ENCODE data around the gene NOP9.

NOP9 gene

DNA sequence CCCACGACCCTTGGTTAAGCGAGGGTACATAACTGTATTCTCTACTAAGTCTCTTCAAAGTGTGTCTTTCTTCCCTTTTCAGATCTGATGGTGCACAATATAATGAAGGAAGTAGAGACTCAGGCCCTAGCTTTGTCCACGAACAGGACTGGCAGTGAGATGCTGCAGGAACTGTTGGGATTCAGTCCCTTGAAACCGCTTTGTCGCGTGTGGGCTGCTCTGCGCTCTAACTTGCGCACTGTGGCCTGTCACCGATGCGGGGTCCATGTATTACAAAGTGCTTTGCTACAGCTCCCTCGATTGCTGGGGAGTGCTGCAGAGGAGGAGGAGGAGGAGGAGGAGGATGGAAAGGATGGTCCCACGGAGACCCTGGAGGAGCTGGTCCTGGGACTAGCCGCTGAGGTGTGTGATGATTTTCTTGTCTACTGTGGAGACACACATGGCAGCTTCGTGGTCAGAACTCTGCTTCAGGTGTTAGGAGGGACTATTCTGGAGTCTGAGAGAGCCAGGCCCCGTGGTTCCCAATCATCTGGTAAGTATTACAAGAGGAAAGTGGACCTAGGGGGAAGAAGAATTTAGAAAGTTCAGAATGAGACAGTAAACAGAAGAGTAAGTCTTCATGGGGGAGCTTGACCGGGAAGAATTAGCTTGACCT is 803 bp downstream of the NOP9 start:
- no peak for DNase-seq (ENCODE audit: low read depth)
- TF ChIP-seq, protein P1, sequence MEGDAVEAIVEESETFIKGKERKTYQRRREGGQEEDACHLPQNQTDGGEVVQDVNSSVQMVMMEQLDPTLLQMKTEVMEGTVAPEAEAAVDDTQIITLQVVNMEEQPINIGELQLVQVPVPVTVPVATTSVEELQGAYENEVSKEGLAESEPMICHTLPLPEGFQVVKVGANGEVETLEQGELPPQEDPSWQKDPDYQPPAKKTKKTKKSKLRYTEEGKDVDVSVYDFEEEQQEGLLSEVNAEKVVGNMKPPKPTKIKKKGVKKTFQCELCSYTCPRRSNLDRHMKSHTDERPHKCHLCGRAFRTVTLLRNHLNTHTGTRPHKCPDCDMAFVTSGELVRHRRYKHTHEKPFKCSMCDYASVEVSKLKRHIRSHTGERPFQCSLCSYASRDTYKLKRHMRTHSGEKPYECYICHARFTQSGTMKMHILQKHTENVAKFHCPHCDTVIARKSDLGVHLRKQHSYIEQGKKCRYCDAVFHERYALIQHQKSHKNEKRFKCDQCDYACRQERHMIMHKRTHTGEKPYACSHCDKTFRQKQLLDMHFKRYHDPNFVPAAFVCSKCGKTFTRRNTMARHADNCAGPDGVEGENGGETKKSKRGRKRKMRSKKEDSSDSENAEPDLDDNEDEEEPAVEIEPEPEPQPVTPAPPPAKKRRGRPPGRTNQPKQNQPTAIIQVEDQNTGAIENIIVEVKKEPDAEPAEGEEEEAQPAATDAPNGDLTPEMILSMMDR (conservative IDR thresholded peaks at IDR 0.05; ENCODE audit: low read depth, low read length): no peak
- peak overlapping the region; percentile 95 for H3K4me3 ChIP-seq (ENCODE audit: low read length)

DNA sequence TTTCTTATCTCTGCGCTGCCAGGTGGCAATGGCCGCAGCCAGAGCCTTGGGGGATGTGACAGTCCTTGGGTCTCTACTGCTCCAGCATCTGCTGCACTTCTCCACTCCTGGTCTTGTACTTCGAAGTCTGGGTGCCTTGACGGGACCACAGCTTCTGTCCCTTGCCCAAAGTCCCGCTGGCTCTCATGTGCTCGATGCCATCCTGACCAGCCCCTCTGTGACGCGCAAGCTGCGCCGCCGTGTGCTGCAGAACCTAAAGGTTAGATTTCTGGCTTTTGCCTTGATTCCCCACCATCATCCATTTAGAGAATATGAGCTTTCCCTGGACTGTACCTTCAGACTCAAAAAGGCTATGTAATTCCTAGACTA is 4.4 kb downstream of the NOP9 start:
- no peak overlapping the region for H3K4me3 ChIP-seq (ENCODE audit: low read length)
- TF ChIP-seq, protein P1 (conservative IDR thresholded peaks at IDR 0.05; ENCODE audit: low read depth, low read length): no peak
- DNase-seq (ENCODE audit: low read depth): no peak

DNA sequence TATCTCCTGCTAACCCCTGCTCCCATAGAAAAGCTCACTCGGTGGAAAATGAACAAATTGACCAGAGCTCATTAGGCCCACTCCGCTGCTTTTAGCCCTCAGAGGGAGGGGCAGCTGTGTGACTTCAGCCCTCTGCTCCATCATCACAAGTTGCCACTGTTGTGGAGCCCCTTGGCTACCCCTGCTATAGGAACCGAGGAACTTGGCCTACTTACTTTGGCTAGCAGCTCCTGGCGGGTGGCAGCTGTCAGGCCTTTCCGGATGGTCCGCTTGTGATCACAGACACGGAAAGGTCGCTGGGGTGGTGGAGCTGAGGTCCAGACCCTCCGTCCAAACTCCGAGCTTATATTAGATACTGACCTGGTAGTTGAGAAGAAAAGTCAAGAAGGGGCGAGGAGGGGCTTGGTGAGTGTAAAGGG is 7.5 kb downstream of the NOP9 start:
- no peak overlapping the region for H3K4me3 ChIP-seq (ENCODE audit: low read length)
- DNase-seq (ENCODE audit: low read depth): no peak
- TF ChIP-seq, protein P1 (conservative IDR thresholded peaks at IDR 0.05; ENCODE audit: low read depth, low read length): no peak

DNA sequence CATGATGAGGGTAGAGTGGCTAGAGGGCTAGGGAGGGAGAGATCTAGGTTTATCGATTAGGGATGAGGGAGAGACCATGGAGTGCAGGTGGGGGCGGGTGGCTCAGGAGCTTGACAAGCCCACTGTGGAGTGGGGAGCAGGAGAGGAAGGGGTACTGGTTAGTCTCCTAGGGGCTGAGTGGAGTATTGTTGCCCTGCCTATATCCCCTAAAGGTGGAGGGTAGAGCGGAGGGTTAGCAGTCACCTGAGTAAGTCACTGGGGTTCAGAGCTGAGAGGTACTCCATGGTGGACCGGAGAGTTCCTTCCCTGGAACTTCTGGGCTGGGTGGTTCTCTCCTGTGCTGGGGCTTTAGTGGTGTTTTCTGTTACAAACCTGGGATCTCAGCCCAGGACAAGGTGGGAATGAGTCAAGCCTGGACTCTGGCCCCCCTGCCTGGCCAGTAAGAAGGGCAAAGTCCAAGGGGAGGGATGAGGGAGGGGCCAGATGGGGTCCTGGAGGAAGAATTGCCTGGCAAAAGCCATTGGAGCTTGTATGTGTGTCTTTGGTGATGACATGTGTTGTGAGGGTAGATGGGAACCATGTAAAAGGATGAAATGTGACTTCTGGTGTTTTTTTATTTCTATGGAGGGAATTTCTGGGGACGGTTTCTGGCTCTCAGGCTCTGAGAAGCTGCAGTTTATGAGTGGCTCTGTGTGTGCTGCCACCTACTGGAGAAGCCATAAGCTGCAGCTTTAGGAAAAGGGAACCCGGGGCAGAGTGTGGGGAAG is 8.1 kb downstream of the NOP9 start, which contains the start of gene CIDEB:
TSS of gene CIDEB (minus strand) at position 403 of the 767 bp plus-strand sequence. CDS start at position 284, 119 bp downstream.
- TF ChIP-seq, protein P1 (conservative IDR thresholded peaks at IDR 0.05; ENCODE audit: low read depth, low read length): peak; percentile 98
- DNase-seq (ENCODE audit: low read depth): no peak

DNA sequence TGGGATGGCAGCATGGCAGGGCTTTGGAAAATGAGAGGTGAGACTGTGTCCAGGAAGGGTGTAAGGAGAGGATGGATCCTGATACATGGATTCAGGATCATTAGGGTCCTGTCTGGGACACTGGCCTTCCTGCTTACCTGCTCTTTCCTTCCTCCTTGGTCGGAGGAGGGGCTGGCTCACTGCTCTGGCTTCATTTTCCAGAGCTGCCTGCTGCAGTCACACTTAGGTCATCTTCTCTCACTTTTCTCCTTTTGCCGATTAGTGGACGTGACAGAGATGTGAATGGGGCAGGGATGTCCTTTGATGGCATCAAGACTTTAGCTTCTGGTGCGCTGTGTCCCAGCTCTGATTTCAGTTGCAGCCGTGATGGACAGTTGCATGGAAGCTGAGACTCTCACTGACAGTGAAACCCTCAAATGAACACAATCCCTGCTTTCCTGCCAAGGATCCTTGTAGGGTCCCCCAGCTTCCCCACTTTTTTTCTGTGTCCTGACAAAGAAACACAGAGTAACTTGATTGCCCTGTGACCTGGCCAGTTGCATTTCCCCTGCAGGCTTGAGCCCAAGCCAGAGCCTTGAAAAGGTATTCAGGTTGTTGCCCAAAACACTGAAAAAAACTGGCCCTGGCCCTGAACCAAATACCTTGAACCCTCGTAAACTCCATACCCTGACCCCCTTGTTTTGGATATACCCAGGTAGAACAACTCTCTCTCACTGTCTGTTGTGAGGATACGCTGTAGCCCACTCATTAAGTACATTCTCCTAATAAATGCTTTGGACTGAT is 8.9 kb downstream of the NOP9 start:
- no peak overlapping the region for H3K4me3 ChIP-seq (ENCODE audit: low read length)
- TF ChIP-seq, protein P1 (conservative IDR thresholded peaks at IDR 0.05; ENCODE audit: low read depth, low read length): no peak
- no peak for DNase-seq (ENCODE audit: low read depth)

More for the DNA sequence above, 8.1 kb downstream of the NOP9 start, which contains the start of gene CIDEB:
- no peak within 1 kb of the TSS for H3K4me3 ChIP-seq (ENCODE audit: low read length)

DNA sequence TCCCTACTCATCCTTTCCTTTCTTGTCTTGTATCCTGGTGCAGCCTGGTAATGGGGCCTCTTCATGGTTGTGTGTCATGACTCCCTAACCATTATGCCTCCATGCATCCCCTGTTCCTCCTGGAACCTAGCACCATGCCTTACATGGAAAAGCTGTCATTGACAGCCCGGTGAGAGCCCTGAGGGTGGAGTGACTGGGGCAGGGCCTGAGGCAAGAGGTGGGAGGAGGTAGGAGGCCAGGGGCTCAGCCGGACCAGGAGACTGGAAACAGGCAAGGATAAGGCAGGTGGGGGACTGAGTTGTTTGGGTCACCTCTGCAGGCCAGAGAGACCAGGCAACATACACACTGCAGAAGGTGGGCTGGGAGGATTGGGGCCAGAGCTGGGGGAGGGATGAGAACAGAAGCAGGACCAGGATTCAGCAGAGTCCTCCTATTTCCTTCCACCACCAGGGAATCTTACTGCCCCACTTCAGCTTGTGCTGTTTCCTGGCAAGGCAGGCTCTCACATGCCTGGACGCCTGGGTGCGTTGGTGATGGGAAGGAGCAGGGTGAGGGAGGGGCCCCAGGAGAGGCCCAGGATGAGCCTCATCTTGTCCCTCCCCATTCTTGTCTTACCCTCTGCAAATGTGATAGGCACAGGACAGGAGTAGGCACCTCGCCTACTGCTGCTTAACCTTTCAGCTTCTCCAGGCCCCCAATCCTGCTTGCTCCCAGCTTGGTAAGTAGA is 10.1 kb downstream of the NOP9 start, which contains the start of gene LTB4R2:
TSS of gene LTB4R2 (plus strand) at position 603 of the 727 bp plus-strand sequence. CDS start 525 bp downstream, outside the sequence.
- no peak within 1 kb of the TSS for H3K4me3 ChIP-seq (ENCODE audit: low read length)
- no peak for DNase-seq (ENCODE audit: low read depth)
- TF ChIP-seq, protein P1 (conservative IDR thresholded peaks at IDR 0.05; ENCODE audit: low read depth, low read length): no peak
